Measurements from ENCODE around the gene FRMD4B.

FRMD4B gene

DNA sequence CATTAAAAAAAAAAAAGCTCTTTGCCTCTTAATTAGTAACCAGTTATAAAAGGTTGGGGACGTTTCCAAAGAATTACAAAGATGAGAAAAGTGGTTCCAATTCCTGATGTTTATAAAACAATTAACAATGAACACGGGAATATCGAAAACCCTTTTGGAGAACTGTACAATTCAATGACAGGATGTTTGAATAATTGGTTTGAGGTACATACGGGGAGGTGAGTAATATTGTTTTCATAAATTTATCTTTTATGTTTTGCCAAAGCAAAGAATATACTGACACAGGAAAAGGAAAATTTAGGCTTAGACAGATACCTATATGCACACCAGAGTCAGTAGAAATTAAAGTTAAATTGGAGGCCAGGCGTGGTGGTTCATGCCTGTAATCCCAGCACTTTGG, 168.9 kb downstream of the FRMD4B start:
- no peak for ATAC-seq (ENCODE audit: insufficient read depth, low read depth)
- Histone ChIP-seq H2AFZ (ENCODE audit: low read depth, low read length) (no peak overlapping the region), H3K4me2 (ENCODE audit: insufficient read depth, low read length) (no peak overlapping the region)

DNA sequence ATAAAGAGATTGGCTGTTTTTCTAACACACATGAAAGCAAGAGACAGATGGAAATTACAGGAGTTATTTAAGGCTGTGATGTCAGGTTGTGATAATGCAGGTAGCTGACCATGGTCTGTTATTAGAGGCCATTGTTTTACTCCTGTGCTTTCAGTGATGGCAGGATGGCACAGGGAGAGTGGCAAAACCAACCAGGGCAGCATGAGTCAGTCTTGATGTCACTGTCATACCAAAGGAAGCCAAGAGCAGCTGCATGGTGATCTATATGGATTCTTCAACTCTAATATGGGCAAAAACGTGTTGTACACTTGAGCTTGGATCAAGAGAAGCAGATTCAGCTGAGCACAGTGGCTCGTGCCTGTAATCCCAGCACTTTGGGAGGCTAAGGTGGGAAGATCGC, 171.6 kb downstream of the FRMD4B start:
- H3K27ac ChIP-seq (ENCODE audit: low read length): no peak overlapping the region
- TF ChIP-seq EZH2 (IDR thresholded peaks at IDR 0.05; ENCODE audit: borderline replicate concordance, low read depth, low read length, severe bottlenecking): no peak
- TF ChIP-seq, protein P1, sequence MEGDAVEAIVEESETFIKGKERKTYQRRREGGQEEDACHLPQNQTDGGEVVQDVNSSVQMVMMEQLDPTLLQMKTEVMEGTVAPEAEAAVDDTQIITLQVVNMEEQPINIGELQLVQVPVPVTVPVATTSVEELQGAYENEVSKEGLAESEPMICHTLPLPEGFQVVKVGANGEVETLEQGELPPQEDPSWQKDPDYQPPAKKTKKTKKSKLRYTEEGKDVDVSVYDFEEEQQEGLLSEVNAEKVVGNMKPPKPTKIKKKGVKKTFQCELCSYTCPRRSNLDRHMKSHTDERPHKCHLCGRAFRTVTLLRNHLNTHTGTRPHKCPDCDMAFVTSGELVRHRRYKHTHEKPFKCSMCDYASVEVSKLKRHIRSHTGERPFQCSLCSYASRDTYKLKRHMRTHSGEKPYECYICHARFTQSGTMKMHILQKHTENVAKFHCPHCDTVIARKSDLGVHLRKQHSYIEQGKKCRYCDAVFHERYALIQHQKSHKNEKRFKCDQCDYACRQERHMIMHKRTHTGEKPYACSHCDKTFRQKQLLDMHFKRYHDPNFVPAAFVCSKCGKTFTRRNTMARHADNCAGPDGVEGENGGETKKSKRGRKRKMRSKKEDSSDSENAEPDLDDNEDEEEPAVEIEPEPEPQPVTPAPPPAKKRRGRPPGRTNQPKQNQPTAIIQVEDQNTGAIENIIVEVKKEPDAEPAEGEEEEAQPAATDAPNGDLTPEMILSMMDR (IDR thresholded peaks at IDR 0.05; ENCODE audit: borderline replicate concordance, extremely low read depth, low read length, poor library complexity, severe bottlenecking): no peak
- no peak overlapping the region for H2AFZ ChIP-seq (ENCODE audit: low read depth, low read length)
- H3K9me3 ChIP-seq (ENCODE audit: insufficient read depth, low read length, severe bottlenecking): no peaks in the 10 kb centered on the region
- no peak overlapping the region for H3K4me2 ChIP-seq (ENCODE audit: insufficient read depth, low read length)
- no peak overlapping the region for H3K9ac ChIP-seq (ENCODE audit: low read depth, low read length)
- ATAC-seq (ENCODE audit: insufficient read depth, low read depth) (no peak), DNase-seq (no peak)
- no peaks in the 10 kb centered on the region for H3K4me1 ChIP-seq (ENCODE audit: insufficient read depth, low read length)
- no peaks in the 10 kb centered on the region for H3K79me2 ChIP-seq (ENCODE audit: insufficient read depth, low read length)
- H4K20me1 ChIP-seq (ENCODE audit: insufficient read depth, low read length): no peaks in the 10 kb centered on the region
- H3K4me3 ChIP-seq (ENCODE audit: low read depth in 1 of 2, low read length in 2 of 2): no peak overlapping the region
- no peaks in the 10 kb centered on the region for H3K27me3 ChIP-seq (ENCODE audit: insufficient read depth, low read length, poor library complexity)
- peaks cover 35% of the 10 kb centered on the region for H3K36me3 ChIP-seq (ENCODE audit: insufficient read depth, low read length)

More for the DNA sequence above, 168.9 kb downstream of the FRMD4B start:
- Histone ChIP-seq H3K9me3 (ENCODE audit: insufficient read depth, low read length, severe bottlenecking) (no peaks in the 10 kb centered on the region), H3K4me1 (ENCODE audit: insufficient read depth, low read length) (no peaks in the 10 kb centered on the region), H3K9ac (ENCODE audit: low read depth, low read length) (no peak overlapping the region), H4K20me1 (ENCODE audit: insufficient read depth, low read length) (no peaks in the 10 kb centered on the region), H3K4me3 (ENCODE audit: low read depth in 1 of 2, low read length in 2 of 2) (no peak overlapping the region), H3K79me2 (ENCODE audit: insufficient read depth, low read length) (no peaks in the 10 kb centered on the region), H3K36me3 (ENCODE audit: insufficient read depth, low read length) (peaks cover 61% of the 10 kb centered on the region), H3K27me3 (ENCODE audit: insufficient read depth, low read length, poor library complexity) (no peaks in the 10 kb centered on the region), H3K27ac (ENCODE audit: low read length) (no peak overlapping the region)
- TF ChIP-seq, protein P1 (IDR thresholded peaks at IDR 0.05; ENCODE audit: borderline replicate concordance, extremely low read depth, low read length, poor library complexity, severe bottlenecking): no peak
- no peak for TF ChIP-seq EZH2 (IDR thresholded peaks at IDR 0.05; ENCODE audit: borderline replicate concordance, low read depth, low read length, severe bottlenecking)
- DNase-seq: no peak

DNA sequence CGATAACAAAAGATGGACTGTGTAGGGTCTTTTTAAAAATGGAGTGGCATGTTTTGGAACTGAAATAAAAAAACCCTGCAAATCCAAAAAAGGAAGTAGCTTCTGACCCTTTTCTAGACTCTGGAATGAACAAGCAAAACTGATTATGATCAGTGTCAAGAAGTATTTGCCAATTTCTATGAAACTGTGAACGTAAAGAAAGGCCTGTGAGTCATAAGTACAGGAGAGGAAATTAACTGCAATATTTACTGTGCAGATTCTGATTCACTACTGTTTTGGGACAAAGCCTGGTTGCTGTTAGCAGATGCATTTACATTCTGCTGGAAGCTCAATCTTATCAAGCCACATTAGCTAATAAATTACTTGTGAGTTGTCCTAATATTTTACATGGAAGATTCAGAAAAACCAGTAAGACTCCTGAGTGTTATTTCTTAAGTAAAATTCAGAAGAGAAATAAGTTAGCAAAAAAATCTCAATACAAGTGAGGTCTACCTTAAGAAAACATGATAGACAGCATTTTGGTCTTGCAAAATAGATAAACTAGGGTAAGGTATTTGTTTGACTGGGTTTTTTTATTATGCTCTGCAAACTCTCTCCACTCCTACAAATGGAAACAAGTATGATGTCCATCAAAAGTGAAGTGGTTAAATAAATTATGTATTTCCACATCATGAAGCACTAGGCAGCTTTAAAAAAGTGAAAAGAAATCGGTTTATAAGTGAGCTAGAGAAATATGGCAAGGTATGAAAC, 173.3 kb downstream of the FRMD4B start:
- Histone ChIP-seq H3K9ac (ENCODE audit: low read depth, low read length) (no peak overlapping the region), H3K79me2 (ENCODE audit: insufficient read depth, low read length) (no peaks in the 10 kb centered on the region), H3K4me2 (ENCODE audit: insufficient read depth, low read length) (no peak overlapping the region), H3K36me3 (ENCODE audit: insufficient read depth, low read length) (peaks cover 30% of the 10 kb centered on the region), H3K27ac (ENCODE audit: low read length) (no peak overlapping the region), H3K27me3 (ENCODE audit: insufficient read depth, low read length, poor library complexity) (no peaks in the 10 kb centered on the region), H2AFZ (ENCODE audit: low read depth, low read length) (no peak overlapping the region), H3K9me3 (ENCODE audit: insufficient read depth, low read length, severe bottlenecking) (no peaks in the 10 kb centered on the region), H3K4me3 (ENCODE audit: low read depth in 1 of 2, low read length in 2 of 2) (no peak overlapping the region), H4K20me1 (ENCODE audit: insufficient read depth, low read length) (no peaks in the 10 kb centered on the region), H3K4me1 (ENCODE audit: insufficient read depth, low read length) (no peaks in the 10 kb centered on the region)
- no peak for TF ChIP-seq EZH2 (IDR thresholded peaks at IDR 0.05; ENCODE audit: borderline replicate concordance, low read depth, low read length, severe bottlenecking)
- TF ChIP-seq, protein P1 (IDR thresholded peaks at IDR 0.05; ENCODE audit: borderline replicate concordance, extremely low read depth, low read length, poor library complexity, severe bottlenecking): no peak
- ATAC-seq (ENCODE audit: insufficient read depth, low read depth) (no peak), DNase-seq (no peak)

Data from DND-41 (cell line).